ENCODE data around the gene NKAIN2.
"Not testable (repeated sequence)": the region's sequence is repeated elsewhere in the genome, so short reads cannot be mapped to it uniquely, and the experiment has no call there.

NKAIN2 gene

GRCh38 chr6:124561635-124562130 is 758.0 kb downstream of the NKAIN2 start:
- no peak overlapping the region for H3K27ac ChIP-seq (ENCODE audit: extremely low read depth, low read depth, low read length)
- TF ChIP-seq HOXC10 (CRISPR knock-in tag; IDR thresholded peaks at IDR 0.05) (no peak), ZNF324 (tag by site-specific recombination; IDR thresholded peaks at IDR 0.05) (no peak), ZBTB26 (tag by site-specific recombination; optimal IDR thresholded peaks at IDR 0.05) (no peak), ZNF530 (tag by site-specific recombination; IDR thresholded peaks at IDR 0.05; ENCODE audit: low read depth) (no peak), ZNF692 (tag by site-specific recombination; IDR thresholded peaks at IDR 0.05) (no peak), ZNF416 (tag by site-specific recombination; IDR thresholded peaks at IDR 0.05) (no peak), ZNF248 (tag by site-specific recombination; IDR thresholded peaks at IDR 0.05) (no peak), WT1 (tag by site-specific recombination; IDR thresholded peaks at IDR 0.05) (no peak), SP7 (tag by site-specific recombination; IDR thresholded peaks at IDR 0.05) (no peak), ZNF629 (tag by site-specific recombination; IDR thresholded peaks at IDR 0.05) (no peak), GLI2 (tag by site-specific recombination; IDR thresholded peaks at IDR 0.05; ENCODE audit: borderline replicate concordance, low read depth) (no peak), ZNF48 (tag by site-specific recombination; IDR thresholded peaks at IDR 0.05) (no peak), IKZF3 (tag by site-specific recombination; IDR thresholded peaks at IDR 0.05) (no peak), ZNF830 (tag by site-specific recombination; IDR thresholded peaks at IDR 0.05; ENCODE audit: low read depth) (no peak), KLF16 (tag by site-specific recombination; IDR thresholded peaks at IDR 0.05) (no peak), ZNF76 (tag by site-specific recombination; IDR thresholded peaks at IDR 0.05; ENCODE audit: borderline replicate concordance, low read depth) (no peak), ZNF10 (tag by site-specific recombination; IDR thresholded peaks at IDR 0.05) (no peak)
- ChIA-PET CTCF (interaction anchor here (0.6 to 0.8 kb wide), 2 partner anchors 759 to 846 kb away, joined by 3 to 4 read pairs; no protein-coding TSS in a partner anchor), POLR2A (no interaction called here)
- H3K4me3 ChIP-seq (ENCODE audit: low read depth, low read length), result no peak overlapping the region
- H3K9me3 ChIP-seq (ENCODE audit: control insufficient read depth, insufficient read depth, low read depth, low read length), result no peaks in the 10 kb centered on the region
- no peaks in the 10 kb centered on the region for H3K36me3 ChIP-seq (ENCODE audit: control insufficient read depth in 2 of 2, insufficient read depth in 1 of 2, low read length in 2 of 2)
- H3K4me1 ChIP-seq (ENCODE audit: control insufficient read depth, insufficient read depth, low read length), result no peaks in the 10 kb centered on the region

GRCh38 chr6:124564125-124564524 is 760.5 kb downstream of the NKAIN2 start:
- H3K4me1 ChIP-seq (ENCODE audit: control insufficient read depth, insufficient read depth, low read length); POLR2A ChIA-PET; H3K27ac ChIP-seq (ENCODE audit: extremely low read depth, low read depth, low read length); H3K4me3 ChIP-seq (ENCODE audit: low read depth, low read length); H3K36me3 ChIP-seq (ENCODE audit: control insufficient read depth in 2 of 2, insufficient read depth in 1 of 2, low read length in 2 of 2); H3K9me3 ChIP-seq (ENCODE audit: control insufficient read depth, insufficient read depth, low read depth, low read length): not testable (repeated sequence)
- peak; percentile 45 for TF ChIP-seq SETDB1 (IDR thresholded peaks at IDR 0.05; ENCODE audit: insufficient read length, low read length)
- CTCF ChIA-PET, result interaction anchor here (0.6 kb wide), 1 partner anchor 290 kb away, joined by 3 read pairs; no protein-coding TSS in a partner anchor

GRCh38 chr6:124567401-124567800 is 763.7 kb downstream of the NKAIN2 start:
- ChIA-PET POLR2A (no interaction called here), CTCF (no interaction called here)
- no peak for TF ChIP-seq HOXA7 (CRISPR knock-in tag; IDR thresholded peaks at IDR 0.05; ENCODE audit: borderline replicate concordance)
- no peak overlapping the region for H3K27ac ChIP-seq (ENCODE audit: extremely low read depth, low read depth, low read length)
- H3K4me1 ChIP-seq (ENCODE audit: control insufficient read depth, insufficient read depth, low read length), result no peaks in the 10 kb centered on the region
- no peak overlapping the region for H3K4me3 ChIP-seq (ENCODE audit: low read depth, low read length)
- no peaks in the 10 kb centered on the region for H3K9me3 ChIP-seq (ENCODE audit: control insufficient read depth, insufficient read depth, low read depth, low read length)
- no peaks in the 10 kb centered on the region for H3K36me3 ChIP-seq (ENCODE audit: control insufficient read depth in 2 of 2, insufficient read depth in 1 of 2, low read length in 2 of 2)
